Measurements from ENCODE around the gene FOXL3. TPM values are rescaled to one million over a fixed set of nuclear protein-coding genes. Genes with fewer than 3 reads are reported as not detected.

Gene FOXL3
- total RNA-seq, 1 donor from 2014 or later: not detected

DNA sequence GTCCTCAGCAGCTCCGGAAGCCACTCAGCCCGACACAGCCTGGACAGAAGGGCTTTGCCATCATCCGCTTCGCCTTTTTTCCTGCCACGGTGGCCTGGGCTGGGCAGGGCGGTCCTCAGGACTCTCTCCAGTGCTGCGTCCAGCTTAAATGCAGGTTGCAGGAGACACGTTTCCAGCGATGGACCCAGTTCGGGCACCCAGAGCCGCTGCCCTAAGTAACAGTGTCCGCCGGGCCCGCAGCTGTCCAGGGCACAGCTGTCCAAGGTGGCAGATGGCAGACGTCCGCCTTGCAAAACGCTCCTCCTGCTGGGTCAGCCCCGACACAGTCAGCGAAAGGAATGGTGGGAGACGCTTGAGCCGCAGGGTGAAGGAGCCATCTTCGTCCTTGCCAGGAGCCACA is 37.0 kb upstream of the FOXL3 start:
- intact Hi-C loops (cut with DNase I): no loop called here
- peaks cover 85% of the 10 kb centered on the region for H3K36me3 ChIP-seq
- TF ChIP-seq, protein P1, sequence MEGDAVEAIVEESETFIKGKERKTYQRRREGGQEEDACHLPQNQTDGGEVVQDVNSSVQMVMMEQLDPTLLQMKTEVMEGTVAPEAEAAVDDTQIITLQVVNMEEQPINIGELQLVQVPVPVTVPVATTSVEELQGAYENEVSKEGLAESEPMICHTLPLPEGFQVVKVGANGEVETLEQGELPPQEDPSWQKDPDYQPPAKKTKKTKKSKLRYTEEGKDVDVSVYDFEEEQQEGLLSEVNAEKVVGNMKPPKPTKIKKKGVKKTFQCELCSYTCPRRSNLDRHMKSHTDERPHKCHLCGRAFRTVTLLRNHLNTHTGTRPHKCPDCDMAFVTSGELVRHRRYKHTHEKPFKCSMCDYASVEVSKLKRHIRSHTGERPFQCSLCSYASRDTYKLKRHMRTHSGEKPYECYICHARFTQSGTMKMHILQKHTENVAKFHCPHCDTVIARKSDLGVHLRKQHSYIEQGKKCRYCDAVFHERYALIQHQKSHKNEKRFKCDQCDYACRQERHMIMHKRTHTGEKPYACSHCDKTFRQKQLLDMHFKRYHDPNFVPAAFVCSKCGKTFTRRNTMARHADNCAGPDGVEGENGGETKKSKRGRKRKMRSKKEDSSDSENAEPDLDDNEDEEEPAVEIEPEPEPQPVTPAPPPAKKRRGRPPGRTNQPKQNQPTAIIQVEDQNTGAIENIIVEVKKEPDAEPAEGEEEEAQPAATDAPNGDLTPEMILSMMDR (IDR thresholded peaks at IDR 0.05): no peak
- no peaks in the 10 kb centered on the region for H3K9me3 ChIP-seq
- DNase-seq (no peak), ATAC-seq (no peak)
- H3K27ac ChIP-seq: no peak overlapping the region
- H3K27me3 ChIP-seq (ENCODE audit: low read depth): no peaks in the 10 kb centered on the region
- H3K4me1 ChIP-seq: no peaks in the 10 kb centered on the region
- H3K4me3 ChIP-seq: no peak overlapping the region

DNA sequence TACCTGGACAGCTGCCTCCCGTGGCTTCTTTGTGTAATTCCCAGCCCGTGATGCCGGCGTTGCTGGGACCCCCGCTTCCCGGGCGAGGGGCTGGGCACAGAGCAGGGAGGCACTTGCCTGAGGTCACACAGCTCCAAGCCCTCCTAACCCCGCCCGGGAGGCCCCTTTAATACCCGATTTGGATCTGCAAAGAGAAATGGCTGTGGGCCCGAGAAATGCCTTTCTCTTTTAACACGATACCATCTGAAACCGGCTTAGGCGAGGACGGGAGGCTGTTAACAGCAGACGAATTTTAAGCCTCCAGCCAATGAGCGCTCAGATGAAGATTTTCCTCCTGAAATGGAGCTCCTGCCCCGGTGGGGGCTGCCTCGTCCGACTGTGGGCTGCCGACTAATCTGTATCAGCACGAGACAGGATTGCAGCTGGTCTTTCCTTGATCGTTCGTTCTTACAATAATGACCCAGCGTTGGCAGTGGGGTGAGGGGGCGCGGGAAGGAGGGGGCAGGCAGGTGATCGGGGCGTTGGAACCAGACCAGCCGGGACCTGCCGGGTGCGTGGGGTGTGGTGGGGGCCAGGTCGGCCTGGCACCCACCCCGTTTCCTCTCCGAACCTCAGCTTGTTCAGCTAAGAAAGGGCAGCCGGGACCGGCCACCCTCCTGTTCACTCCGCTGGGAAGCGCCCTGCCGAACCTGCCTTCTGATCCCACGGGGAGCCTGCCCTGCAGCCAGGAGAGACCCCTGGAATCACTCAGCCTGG is 36.2 kb upstream of the FOXL3 start:
- H3K27ac ChIP-seq: no peak overlapping the region
- H3K36me3 ChIP-seq: peaks cover 83% of the 10 kb centered on the region
- DNase-seq (no peak), ATAC-seq (no peak)
- intact Hi-C loops (cut with DNase I): no loop called here
- no peaks in the 10 kb centered on the region for H3K27me3 ChIP-seq (ENCODE audit: low read depth)
- no peak overlapping the region for H3K4me3 ChIP-seq
- TF ChIP-seq, protein P1 (IDR thresholded peaks at IDR 0.05): no peak
- no peaks in the 10 kb centered on the region for H3K4me1 ChIP-seq
- H3K9me3 ChIP-seq: no peaks in the 10 kb centered on the region

DNA sequence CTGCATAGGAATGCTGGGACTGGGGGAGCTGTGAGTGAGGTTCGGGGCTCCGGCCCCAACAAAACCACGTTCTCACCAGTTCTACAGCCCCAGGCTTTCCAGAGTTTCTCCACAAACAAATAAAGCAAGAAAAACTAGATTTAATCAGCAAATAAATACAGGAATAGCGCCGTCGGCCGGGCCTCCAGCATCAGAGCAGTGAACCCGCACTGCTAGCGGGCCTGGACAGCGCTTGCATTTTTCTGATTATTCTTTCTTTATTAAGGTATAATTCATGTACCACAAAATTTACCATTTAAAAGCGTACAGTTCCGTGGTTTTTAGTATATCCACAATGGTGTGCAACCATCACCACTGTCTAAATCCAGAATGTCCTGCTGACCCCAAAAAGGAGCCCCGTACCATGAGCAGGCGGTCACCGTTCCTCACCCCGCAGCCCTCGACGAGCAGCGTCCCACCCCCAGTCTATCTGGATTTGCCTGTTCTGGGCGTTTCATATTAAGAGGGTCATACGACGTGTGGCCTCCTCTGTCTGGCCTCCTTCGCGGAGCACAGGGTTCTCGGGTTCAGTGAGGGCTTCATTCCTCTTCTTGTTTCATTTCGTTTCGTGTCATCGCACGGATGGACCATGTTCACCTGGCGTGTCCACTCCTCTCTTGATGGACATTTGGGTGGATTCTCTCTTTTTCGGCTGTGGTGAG is 35.5 kb upstream of the FOXL3 start:
- H3K36me3 ChIP-seq: peaks cover 83% of the 10 kb centered on the region
- ATAC-seq: no peak

DNA sequence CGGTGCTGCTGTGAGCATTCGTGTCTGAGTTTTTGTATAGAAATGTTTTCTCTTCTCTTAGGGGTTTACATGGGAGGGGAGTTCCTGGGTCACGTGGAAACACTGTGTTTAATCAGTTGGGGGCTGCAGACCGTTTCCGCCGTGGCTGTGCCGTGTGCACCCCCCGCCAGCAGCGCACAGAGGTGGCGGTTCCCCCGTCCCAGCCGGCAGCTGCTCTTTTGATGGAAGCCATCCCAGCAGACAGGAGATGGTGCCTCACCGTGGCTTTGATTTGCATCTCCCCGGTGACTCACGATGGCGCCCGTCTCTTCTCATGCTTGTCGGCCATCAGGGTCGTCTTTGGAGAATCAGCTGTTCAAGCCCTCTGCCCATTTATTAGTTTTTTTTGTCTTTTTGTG is 34.9 kb upstream of the FOXL3 start:
- H3K27me3 ChIP-seq (ENCODE audit: low read depth): no peaks in the 10 kb centered on the region
- intact Hi-C loops (cut with DNase I): no loop called here
- H3K36me3 ChIP-seq: peaks cover 83% of the 10 kb centered on the region
- H3K9me3 ChIP-seq: no peaks in the 10 kb centered on the region
- TF ChIP-seq, protein P1 (IDR thresholded peaks at IDR 0.05): no peak
- ATAC-seq (no peak), DNase-seq (peak; percentile 21)
- no peaks in the 10 kb centered on the region for H3K4me1 ChIP-seq
- H3K27ac ChIP-seq: no peak overlapping the region
- H3K4me3 ChIP-seq: no peak overlapping the region

More for the DNA sequence above, 35.5 kb upstream of the FOXL3 start:
- Histone ChIP-seq H3K27me3 (ENCODE audit: low read depth) (no peaks in the 10 kb centered on the region), H3K27ac (no peak overlapping the region), H3K4me1 (no peaks in the 10 kb centered on the region), H3K9me3 (no peaks in the 10 kb centered on the region), H3K4me3 (no peak overlapping the region)
- intact Hi-C loops (cut with DNase I): no loop called here
- TF ChIP-seq, protein P1 (IDR thresholded peaks at IDR 0.05): no peak
- peak; percentile 31 for DNase-seq

DNA sequence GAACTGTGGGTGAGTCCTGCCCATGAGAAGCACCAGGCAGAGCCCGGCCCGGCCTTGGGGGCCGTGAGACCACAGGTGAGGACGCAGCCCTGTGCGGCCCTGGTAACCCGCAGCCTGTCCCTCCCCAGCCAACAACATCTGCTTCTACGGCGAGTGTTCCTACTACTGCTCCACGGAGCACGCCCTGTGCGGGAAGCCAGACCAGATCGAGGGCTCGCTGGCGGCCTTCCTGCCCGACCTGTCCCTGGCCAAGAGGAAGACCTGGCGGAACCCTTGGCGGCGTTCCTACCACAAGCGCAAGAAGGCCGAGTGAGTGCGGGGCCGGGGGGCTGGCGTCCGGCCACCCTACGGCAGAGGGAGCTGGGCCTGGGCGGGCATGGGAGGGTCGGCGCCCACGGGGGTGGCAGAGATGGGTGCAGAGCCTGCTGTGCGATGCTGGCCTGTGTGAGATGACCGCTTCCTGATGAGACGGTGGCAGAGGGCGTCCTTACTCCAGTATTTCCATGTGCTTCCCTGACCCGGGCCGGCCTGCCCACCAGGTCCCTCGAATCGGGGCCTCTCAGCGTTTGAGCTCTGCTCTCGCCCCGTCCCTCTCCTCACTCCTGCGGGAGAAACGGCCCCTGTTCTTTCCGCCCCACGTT is 34.1 kb upstream of the FOXL3 start:
- peak; percentile 45 for DNase-seq
- ATAC-seq: no peak
- peaks cover 83% of the 10 kb centered on the region for H3K36me3 ChIP-seq
- TF ChIP-seq, protein P1 (IDR thresholded peaks at IDR 0.05): no peak
- no peaks in the 10 kb centered on the region for H3K4me1 ChIP-seq
- no peaks in the 10 kb centered on the region for H3K27me3 ChIP-seq (ENCODE audit: low read depth)
- no peaks in the 10 kb centered on the region for H3K9me3 ChIP-seq
- intact Hi-C loops (cut with DNase I): no loop called here
- no peak overlapping the region for H3K4me3 ChIP-seq
- H3K27ac ChIP-seq: no peak overlapping the region
